Activated CD4-positive, alpha-beta memory T cell treated with anti-CD3 and anti-CD28 coated beads for 36 hours (primary cell): ENCODE results near the gene TMEM214. TPM values are rescaled to one million over a fixed set of nuclear protein-coding genes. Genes with fewer than 3 reads are reported as not detected.
A peak's percentile ranks its signal among the peaks of the same experiment; 100 is the strongest.

Experiments
- CTCF ChIA-PET: fragments of 350-600 bp; sonication (Branson Sonifier 250); formaldehyde crosslinking; loops from one replicate; lab custom pipeline; 2021; ENCODE audit warnings: antibody characterized with exemption, inconsistent platforms; lab: Charles Lee
- POLR2A ChIA-PET: fragments of 350-600 bp; sonication (Branson Sonifier 250); formaldehyde crosslinking; loops from one replicate; lab custom pipeline; 2021; ENCODE audit warnings: antibody characterized with exemption; lab: Charles Lee
- DNase-seq: peaks from one replicate; pipeline ENCODE4 v3.0.0-alpha.2; 2020
- H3K27ac Mint-ChIP-seq: one replicate; pipeline ENCODE4 v1.8.0; 2021; ENCODE audit warnings: mixed read lengths
- H3K27me3 Mint-ChIP-seq: one replicate; pipeline ENCODE4 v1.8.0; 2021; ENCODE audit warnings: mixed read lengths
- H3K36me3 Mint-ChIP-seq: one replicate; pipeline ENCODE4 v1.8.0; 2021; ENCODE audit warnings: mixed read lengths
- H3K4me1 Mint-ChIP-seq: one replicate; pipeline ENCODE4 v1.8.0; 2021; ENCODE audit warnings: low read depth, mixed read lengths
- H3K4me3 Mint-ChIP-seq: one replicate; pipeline ENCODE4 v1.8.0; 2021; ENCODE audit warnings: mild to moderate bottlenecking, mixed read lengths
- H3K9me3 Mint-ChIP-seq: one replicate; pipeline ENCODE4 v1.8.0; 2021; ENCODE audit warnings: mixed read lengths
- intact Hi-C: fragments of 100-400 bp; cut with micrococcal nuclease; formaldehyde crosslinking; loops from one replicate; pipeline ENCODE4 v1.15.1; 2023
- total RNA-seq, 2 experiments: library from RNA; stranded (reverse); gene quantifications; one replicate each; pipeline ENCODE4 v1.2.3, GENCODE V29; 2021

The TMEM214 gene
- 10 to 100 TPM; 52.4 to 60.1 TPM for total RNA-seq

- POLR2A ChIA-PET = interaction anchor here (1.0 to 3.0 kb wide), 4 partner anchors 17 to 337 kb away, joined by 3 to 14 read pairs (median 4); partner anchors contain the start of gene OST4
- Mint-ChIP-seq H3K36me3 (peaks cover 32% of the 10 kb centered on the region), H3K27me3 (no peaks in the 10 kb centered on the region), H3K4me1 (peaks cover 40% of the 10 kb centered on the region), H3K27ac (peak within 1 kb of the TSS; percentile 78), H3K4me3 (peak within 1 kb of the TSS; percentile 93), H3K9me3 (no peaks in the 10 kb centered on the region)
- intact Hi-C loops = loop anchor here (1.0 to 2.0 kb wide), 3 partner anchors 18 to 550 kb away; partner anchors contain the start of gene ZNF512
- CTCF ChIA-PET = interaction anchor here (0.8 to 3.4 kb wide), 7 partner anchors 14 to 90 kb away, joined by 3 to 16 read pairs (median 3); partner anchors contain the start of genes AGBL5 and KHK
- peak; percentile 89 for DNase-seq
These were observed at the start of gene TMEM214 for GRCh38 chr2:27032495-27033252. Gene TMEM214, plus strand, starts transcription at chr2:27032965. Its CDS starts 51 bp downstream, at chr2:27033016.

GRCh38 chr2:26983746-26984145 lies 49.0 kb upstream of the TMEM214 start:
- no peak for DNase-seq
- Mint-ChIP-seq H3K9me3 (no peaks in the 10 kb centered on the region), H3K4me3 (no peak overlapping the region), H3K27me3 (no peaks in the 10 kb centered on the region), H3K4me1 (no peaks in the 10 kb centered on the region), H3K27ac (no peak overlapping the region), H3K36me3 (no peaks in the 10 kb centered on the region)
- POLR2A ChIA-PET = no interaction called here
- intact Hi-C loops = no loop called here
- CTCF ChIA-PET = interaction anchor here (0.6 to 3.2 kb wide), 3 partner anchors 21 to 137 kb away, joined by 3 to 20 read pairs (median 4); no protein-coding TSS in a partner anchor

GRCh38 chr2:26985807-26986206 lies 47.0 kb upstream of the TMEM214 start:
- H3K4me1 Mint-ChIP-seq = no peaks in the 10 kb centered on the region
- CTCF ChIA-PET = interaction anchor here (0.6 kb wide), 1 partner anchor 318 kb away, joined by 3 read pairs; no protein-coding TSS in a partner anchor
- DNase-seq = no peak
- H3K36me3 Mint-ChIP-seq = no peaks in the 10 kb centered on the region
- no peaks in the 10 kb centered on the region for H3K27me3 Mint-ChIP-seq
- H3K27ac Mint-ChIP-seq = no peak overlapping the region
- H3K9me3 Mint-ChIP-seq = no peaks in the 10 kb centered on the region
- H3K4me3 Mint-ChIP-seq = no peak overlapping the region
- intact Hi-C loops = no loop called here
- POLR2A ChIA-PET = no interaction called here

GRCh38 chr2:26986576-26986975 lies 46.2 kb upstream of the TMEM214 start:
- Mint-ChIP-seq H3K4me3 (no peak overlapping the region), H3K27ac (no peak overlapping the region), H3K27me3 (no peaks in the 10 kb centered on the region), H3K9me3 (no peaks in the 10 kb centered on the region), H3K36me3 (no peaks in the 10 kb centered on the region), H3K4me1 (no peaks in the 10 kb centered on the region)
- CTCF ChIA-PET = no interaction called here
- intact Hi-C loops = no loop called here
- POLR2A ChIA-PET = no interaction called here
- DNase-seq = no peak

- H3K27me3 Mint-ChIP-seq = peaks cover 2% of the 10 kb centered on the region
- H3K27ac Mint-ChIP-seq = no peak overlapping the region
- H3K4me3 Mint-ChIP-seq = no peak overlapping the region
- ChIA-PET CTCF (interaction anchor here (0.7 to 1.7 kb wide), 3 partner anchors 9 to 28 kb away, joined by 3 to 8 read pairs (median 6); no protein-coding TSS in a partner anchor), POLR2A (no interaction called here)
- H3K4me1 Mint-ChIP-seq = no peaks in the 10 kb centered on the region
- intact Hi-C loops = no loop called here
- no peaks in the 10 kb centered on the region for H3K9me3 Mint-ChIP-seq
- no peaks in the 10 kb centered on the region for H3K36me3 Mint-ChIP-seq
- DNase-seq = no peak
These were observed 44.5 kb upstream of the TMEM214 start for GRCh38 chr2:26988058-26988860.

- peaks cover 2% of the 10 kb centered on the region for H3K27me3 Mint-ChIP-seq
- H3K36me3 Mint-ChIP-seq = no peaks in the 10 kb centered on the region
- H3K4me3 Mint-ChIP-seq = no peak overlapping the region
These were observed 43.6 kb upstream of the TMEM214 start for GRCh38 chr2:26989156-26989555.

GRCh38 chr2:26991717-26992116 lies 41.0 kb upstream of the TMEM214 start:
- H3K36me3 Mint-ChIP-seq = no peaks in the 10 kb centered on the region
- CTCF ChIA-PET = no interaction called here
- POLR2A ChIA-PET = no interaction called here
- DNase-seq = no peak
- no peaks in the 10 kb centered on the region for H3K9me3 Mint-ChIP-seq
- no peak overlapping the region for H3K27ac Mint-ChIP-seq
- H3K27me3 Mint-ChIP-seq = peaks cover 2% of the 10 kb centered on the region
- H3K4me1 Mint-ChIP-seq = no peaks in the 10 kb centered on the region
- no peak overlapping the region for H3K4me3 Mint-ChIP-seq
- intact Hi-C loops = no loop called here

More at GRCh38 chr2:26989156-26989555, 43.6 kb upstream of the TMEM214 start:
- ChIA-PET CTCF (no interaction called here), POLR2A (no interaction called here)
- Mint-ChIP-seq H3K4me1 (no peaks in the 10 kb centered on the region), H3K9me3 (no peaks in the 10 kb centered on the region), H3K27ac (no peak overlapping the region)
- intact Hi-C loops = no loop called here
- DNase-seq = no peak

GRCh38 chr2:26993768-26994167 lies 39.0 kb upstream of the TMEM214 start:
- ChIA-PET POLR2A (no interaction called here), CTCF (interaction anchor here (2.6 kb wide), 1 partner anchor 32 kb away, joined by 9 read pairs; no protein-coding TSS in a partner anchor)
- Mint-ChIP-seq H3K9me3 (no peaks in the 10 kb centered on the region), H3K36me3 (no peaks in the 10 kb centered on the region), H3K4me3 (no peak overlapping the region), H3K4me1 (no peaks in the 10 kb centered on the region), H3K27me3 (peaks cover 2% of the 10 kb centered on the region), H3K27ac (no peak overlapping the region)
- DNase-seq = no peak
- intact Hi-C loops = no loop called here

GRCh38 chr2:26994983-26995382 lies 37.8 kb upstream of the TMEM214 start:
- Mint-ChIP-seq H3K36me3 (no peaks in the 10 kb centered on the region), H3K9me3 (no peaks in the 10 kb centered on the region), H3K4me1 (no peaks in the 10 kb centered on the region), H3K4me3 (no peak overlapping the region), H3K27ac (no peak overlapping the region), H3K27me3 (peaks cover 2% of the 10 kb centered on the region)
- CTCF ChIA-PET = interaction anchor here (2.6 kb wide), 1 partner anchor 33 kb away, joined by 9 read pairs; no protein-coding TSS in a partner anchor
- POLR2A ChIA-PET = interaction anchor here (0.6 kb wide), 1 partner anchor 122 kb away, joined by 3 read pairs; no protein-coding TSS in a partner anchor
- intact Hi-C loops = no loop called here
- no peak for DNase-seq

- intact Hi-C loops = no loop called here
- Mint-ChIP-seq H3K9me3 (no peaks in the 10 kb centered on the region), H3K27ac (no peak overlapping the region), H3K27me3 (peaks cover 2% of the 10 kb centered on the region), H3K4me1 (no peaks in the 10 kb centered on the region), H3K36me3 (no peaks in the 10 kb centered on the region), H3K4me3 (no peak overlapping the region)
- ChIA-PET POLR2A (no interaction called here), CTCF (interaction anchor here (0.6 to 1.6 kb wide), 2 partner anchors 9 to 36 kb away, joined by 3 to 8 read pairs; no protein-coding TSS in a partner anchor)
- DNase-seq = no peak
These were observed 35.4 kb upstream of the TMEM214 start for GRCh38 chr2:26997394-26997793.

GRCh38 chr2:26998323-26998722 lies 34.4 kb upstream of the TMEM214 start:
- Mint-ChIP-seq H3K27me3 (no peaks in the 10 kb centered on the region), H3K36me3 (no peaks in the 10 kb centered on the region)

GRCh38 chr2:27000228-27000627 lies 32.5 kb upstream of the TMEM214 start:
- ChIA-PET CTCF (no interaction called here), POLR2A (no interaction called here)
- Mint-ChIP-seq H3K27ac (no peak overlapping the region), H3K27me3 (peaks cover under 1% of the 10 kb centered on the region), H3K4me3 (no peak overlapping the region), H3K36me3 (no peaks in the 10 kb centered on the region), H3K9me3 (no peaks in the 10 kb centered on the region), H3K4me1 (no peaks in the 10 kb centered on the region)
- intact Hi-C loops = no loop called here
- no peak for DNase-seq

More at GRCh38 chr2:26998323-26998722, 34.4 kb upstream of the TMEM214 start:
- no peaks in the 10 kb centered on the region for H3K9me3 Mint-ChIP-seq
- H3K4me1 Mint-ChIP-seq = no peaks in the 10 kb centered on the region
- no peak overlapping the region for H3K4me3 Mint-ChIP-seq
- no peak for DNase-seq
- intact Hi-C loops = no loop called here
- ChIA-PET CTCF (interaction anchor here (0.8 to 1.6 kb wide), 2 partner anchors 18 to 36 kb away, joined by 3 to 8 read pairs; no protein-coding TSS in a partner anchor), POLR2A (no interaction called here)
- H3K27ac Mint-ChIP-seq = no peak overlapping the region
